HG02970 (cell line): ENCODE measurements around the gene PGAM2.

Experiments
- ATAC-seq: cut with Tn5 transposase; IDR thresholded peaks from one replicate; pipeline ENCODE4 v1.9.1; 2021; ENCODE audit warnings: mild to moderate bottlenecking, moderate library complexity, moderate number of reproducible peaks; ENCODE audit not compliant: unreplicated experiment, low FRiP score

Gene PGAM2

DNA sequence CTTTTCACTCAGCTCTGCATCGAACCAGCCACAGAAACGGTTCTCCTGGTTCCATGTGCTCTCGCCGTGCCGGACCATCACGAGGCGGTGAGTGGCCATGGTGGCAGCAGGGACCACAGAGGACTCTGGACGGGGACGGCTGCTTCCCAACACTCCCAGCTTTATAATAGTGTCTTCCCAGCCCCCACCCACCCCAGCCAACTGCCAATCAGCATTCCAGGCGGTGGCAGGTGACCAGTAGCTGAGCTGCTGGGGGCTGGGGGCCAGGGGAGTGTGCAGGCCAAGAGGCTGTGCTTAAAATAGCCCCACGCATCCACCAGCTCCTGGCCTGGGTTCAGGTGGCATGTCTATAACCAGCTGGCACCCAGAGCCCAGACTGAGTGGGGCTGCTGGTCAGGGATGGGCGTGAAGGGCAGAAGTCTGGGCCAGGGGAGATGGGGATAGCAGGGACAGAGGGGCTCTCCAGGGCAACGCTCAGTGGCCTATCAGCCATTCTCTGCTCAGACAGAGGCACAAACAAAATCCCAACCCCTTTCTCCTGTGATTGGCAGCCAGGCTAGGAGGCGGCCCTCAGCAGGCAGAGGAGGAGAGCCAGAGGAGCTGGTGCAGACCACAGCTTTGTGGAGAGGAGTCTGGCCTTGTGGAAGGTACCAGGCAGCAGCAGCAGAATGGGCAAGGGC lies at the start of gene PGAM2:
PGAM2 (minus strand) TSS at position 137 of the 680 bp plus-strand sequence; CDS start at position 99, 38 bp downstream.
- ATAC-seq: no peak

DNA sequence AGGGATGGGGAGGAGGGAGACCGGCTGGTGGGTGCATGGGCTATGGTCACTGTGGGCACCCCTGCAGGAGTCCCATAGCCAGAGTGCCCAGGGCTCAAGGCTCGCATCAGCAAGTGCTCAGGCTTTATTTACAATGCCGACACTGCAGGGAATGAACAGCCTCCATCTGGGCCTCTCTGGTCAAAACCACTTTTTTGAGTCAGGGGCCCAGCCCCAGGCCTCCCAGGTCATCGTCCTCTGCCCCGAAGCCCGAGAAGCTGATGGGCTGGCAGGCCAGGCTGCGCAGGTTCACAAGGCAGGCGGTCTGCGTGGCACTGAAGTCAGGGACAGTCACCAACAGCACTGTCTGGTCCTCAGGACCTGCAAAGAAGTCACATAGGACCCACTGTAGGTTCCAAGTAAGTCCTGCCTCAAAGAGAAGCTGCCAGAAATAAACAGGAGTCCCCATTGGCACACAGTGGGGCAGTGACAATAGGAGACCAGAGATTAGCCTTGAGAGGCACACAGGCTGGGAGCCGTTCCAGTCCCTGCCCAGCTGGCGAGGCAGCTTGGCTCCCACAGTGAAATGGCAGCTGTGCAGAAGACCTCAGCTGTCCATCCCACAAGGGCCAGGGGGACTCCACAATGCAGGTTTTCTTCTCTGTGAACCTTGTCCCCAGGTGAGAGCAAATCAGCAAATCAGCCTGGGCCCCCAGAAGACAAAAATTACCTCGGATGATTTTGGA lies 49.4 kb upstream of the PGAM2 start:
- ATAC-seq: no peak

DNA sequence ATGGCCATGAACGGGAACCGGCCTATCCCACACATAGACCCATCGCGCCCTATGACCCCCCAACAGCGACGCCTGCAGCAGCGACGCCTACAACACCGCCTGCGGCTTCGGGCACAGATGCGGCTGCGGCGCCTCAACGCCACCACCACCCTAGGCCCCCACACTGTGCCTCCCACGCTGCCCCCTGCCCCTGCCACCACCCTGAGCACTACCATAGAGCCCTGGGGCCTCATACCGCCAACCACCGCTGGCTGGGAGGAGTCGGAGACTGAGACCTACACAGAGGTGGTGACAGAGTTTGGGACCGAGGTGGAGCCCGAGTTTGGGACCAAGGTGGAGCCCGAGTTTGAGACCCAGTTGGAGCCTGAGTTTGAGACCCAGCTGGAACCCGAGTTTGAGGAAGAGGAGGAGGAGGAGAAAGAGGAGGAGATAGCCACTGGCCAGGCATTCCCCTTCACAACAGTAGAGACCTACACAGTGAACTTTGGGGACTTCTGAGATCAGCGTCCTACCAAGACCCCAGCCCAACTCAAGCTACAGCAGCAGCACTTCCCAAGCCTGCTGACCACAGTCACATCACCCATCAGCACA lies 48.5 kb upstream of the PGAM2 start:
- ATAC-seq: no peak

DNA sequence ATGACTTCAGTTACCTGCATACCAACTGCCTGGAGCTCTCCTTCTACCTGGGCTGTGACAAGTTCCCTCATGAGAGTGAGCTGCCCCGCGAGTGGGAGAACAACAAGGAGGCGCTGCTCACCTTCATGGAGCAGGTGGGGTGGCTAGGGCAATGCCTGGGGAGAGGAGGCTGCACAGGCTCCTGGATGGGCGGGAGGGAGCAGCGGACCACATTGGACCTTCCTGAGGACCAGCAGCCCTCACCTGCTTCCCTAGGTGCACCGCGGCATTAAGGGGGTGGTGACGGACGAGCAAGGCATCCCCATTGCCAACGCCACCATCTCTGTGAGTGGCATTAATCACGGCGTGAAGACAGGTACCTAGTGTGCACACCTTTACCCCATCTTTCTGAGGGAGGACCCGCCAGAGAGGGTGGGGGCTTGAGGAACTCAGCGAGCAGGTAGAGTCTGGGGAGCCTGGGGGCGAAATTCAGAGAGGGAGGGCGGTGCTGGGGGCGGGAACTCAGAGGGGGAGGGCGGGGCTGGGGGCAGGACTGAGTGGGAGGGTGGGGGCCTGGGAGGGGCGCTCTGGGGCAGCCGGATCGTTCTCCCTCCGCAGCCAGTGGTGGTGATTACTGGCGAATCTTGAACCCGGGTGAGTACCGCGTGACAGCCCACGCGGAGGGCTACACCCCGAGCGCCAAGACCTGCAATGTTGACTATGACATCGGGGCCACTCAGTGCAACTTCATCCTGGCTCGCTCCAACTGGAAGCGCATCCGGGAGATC lies 47.8 kb upstream of the PGAM2 start:
- ATAC-seq: no peak

DNA sequence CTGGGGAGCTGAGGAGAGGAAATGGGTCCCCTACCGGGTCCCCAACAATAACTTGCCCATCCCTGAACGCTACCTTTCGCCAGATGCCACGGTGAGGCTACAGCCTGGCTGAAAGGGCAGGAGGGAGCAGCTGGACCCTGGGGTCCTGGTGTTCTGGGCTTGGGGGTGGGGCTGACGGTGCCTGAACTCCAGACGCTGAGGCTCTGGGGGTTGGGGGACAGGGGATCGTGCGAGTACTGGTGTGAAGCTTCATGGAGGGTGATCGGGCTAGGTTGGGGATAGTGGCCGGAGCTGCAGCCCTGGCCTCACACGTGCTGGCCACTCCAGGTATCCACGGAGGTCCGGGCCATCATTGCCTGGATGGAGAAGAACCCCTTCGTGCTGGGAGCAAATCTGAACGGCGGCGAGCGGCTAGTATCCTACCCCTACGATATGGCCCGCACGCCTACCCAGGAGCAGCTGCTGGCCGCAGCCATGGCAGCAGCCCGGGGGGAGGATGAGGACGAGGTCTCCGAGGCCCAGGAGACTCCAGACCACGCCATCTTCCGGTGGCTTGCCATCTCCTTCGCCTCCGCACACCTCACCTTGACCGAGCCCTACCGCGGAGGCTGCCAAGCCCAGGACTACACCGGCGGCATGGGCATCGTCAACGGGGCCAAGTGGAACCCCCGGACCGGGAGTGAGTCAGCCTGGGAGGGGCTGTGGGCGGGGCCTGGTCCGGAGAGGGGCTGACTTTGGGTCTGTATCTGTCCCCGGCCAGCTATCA lies 47.0 kb upstream of the PGAM2 start:
- ATAC-seq: no peak

DNA sequence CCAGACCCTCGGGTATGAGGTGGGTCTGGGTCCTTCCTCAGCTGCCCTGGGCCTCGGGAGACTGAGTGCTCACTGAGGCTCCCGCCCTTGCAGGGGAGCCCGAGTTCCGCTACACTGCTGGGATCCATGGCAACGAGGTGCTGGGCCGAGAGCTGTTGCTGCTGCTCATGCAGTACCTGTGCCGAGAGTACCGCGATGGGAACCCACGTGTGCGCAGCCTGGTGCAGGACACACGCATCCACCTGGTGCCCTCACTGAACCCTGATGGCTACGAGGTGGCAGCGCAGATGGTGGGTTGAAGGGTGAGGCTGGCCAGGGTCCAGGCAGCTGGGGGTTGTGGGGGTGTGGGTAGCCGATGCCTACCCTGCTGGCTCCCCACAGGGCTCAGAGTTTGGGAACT lies 46.4 kb upstream of the PGAM2 start:
- ATAC-seq: no peak

DNA sequence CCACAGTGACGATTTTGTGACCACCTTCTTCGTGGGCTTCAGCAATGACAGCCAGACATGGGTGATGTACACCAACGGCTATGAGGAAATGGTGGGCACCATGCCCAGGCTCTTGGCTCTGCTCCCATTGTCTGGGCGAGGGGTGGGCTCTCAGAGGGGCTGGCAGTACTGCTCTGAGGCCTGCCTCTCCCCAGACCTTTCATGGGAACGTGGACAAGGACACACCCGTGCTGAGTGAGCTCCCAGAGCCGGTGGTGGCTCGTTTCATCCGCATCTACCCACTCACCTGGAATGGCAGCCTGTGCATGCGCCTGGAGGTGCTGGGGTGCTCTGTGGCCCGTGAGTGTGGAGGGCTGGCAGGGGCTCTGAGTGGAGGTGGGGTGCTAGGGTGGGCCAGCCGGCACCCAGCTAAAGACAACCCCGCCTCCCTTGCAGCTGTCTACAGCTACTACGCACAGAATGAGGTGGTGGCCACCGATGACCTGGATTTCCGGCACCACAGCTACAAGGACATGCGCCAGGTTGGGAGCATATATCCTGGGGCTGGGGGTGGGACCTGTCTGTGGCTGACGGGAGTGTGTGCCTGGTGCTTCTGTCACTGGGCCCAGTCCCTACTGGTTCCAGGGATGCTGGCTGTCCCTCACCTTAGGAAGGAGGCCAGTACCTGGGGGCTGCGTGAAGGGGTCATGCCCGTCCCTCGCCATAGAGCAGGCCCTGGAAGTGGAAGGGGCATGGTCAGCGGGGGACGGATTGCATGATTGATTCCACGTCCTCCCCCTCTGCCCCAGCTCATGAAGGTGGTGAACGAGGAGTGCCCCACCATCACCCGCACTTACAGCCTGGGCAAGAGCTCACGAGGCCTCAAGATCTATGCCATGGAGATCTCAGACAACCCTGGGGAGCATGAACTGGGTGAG lies 45.6 kb upstream of the PGAM2 start:
- no peak for ATAC-seq

DNA sequence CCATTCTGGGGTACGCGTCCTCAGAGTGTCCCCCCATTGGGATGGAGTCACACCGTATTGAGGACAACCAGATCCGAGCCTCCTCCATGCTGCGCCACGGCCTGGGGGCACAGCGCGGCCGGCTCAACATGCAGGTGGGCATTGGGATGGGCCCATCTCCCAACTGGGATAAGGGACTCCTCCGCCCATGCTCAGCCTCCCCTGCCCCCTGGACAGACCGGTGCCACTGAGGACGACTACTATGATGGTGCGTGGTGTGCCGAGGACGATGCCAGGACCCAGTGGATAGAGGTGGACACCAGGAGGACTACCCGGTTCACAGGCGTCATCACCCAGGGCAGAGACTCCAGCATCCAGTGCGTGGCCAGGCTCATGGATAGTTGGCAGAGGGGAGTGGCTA lies 44.6 kb upstream of the PGAM2 start:
- no peak for ATAC-seq

DNA sequence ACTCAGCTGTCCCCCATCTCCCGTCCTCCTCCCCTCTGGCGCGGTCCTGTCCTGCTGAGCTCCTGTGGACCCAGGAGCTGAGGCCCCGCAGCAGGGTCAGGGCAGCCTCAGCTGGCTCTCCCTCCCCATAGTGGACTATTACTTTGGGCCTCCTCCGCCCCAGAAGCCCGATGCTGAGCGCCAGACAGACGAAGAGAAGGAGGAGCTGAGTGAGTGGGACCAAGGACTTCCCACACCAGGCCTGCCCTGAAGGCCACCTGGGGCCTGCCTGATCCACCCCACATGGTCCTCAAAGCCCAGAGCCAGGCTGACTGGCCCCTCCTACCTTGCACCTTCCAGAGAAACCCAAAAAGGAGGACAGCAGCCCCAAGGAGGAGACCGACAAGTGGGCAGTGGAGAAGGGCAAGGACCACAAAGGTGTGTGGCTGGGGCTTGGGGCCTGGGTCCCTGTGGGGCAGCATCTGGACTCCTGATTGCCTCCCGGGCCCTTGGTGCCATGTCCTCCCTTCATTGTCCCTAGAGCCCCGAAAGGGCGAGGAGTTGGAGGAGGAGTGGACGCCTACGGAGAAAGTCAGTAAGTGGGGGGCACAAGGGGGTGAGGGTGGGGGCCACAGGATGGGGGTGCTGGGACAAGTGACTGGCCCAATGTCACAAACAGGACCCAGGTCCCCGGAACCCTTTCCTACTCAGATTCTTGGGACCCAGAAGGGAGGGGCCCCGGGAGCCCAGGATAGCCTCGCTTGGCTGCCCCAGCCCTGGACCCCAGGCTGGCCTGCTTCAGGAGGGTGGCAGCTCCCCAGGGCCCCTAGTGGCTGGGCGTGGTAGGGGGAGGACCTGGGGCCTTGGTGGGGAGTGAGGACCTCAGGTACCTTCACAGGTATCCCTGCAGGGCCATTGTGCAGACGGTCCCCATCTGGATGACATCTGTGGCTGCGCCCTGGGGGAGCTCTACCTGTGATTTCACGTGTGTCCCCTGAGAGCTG lies 43.7 kb upstream of the PGAM2 start:
- no peak for ATAC-seq

DNA sequence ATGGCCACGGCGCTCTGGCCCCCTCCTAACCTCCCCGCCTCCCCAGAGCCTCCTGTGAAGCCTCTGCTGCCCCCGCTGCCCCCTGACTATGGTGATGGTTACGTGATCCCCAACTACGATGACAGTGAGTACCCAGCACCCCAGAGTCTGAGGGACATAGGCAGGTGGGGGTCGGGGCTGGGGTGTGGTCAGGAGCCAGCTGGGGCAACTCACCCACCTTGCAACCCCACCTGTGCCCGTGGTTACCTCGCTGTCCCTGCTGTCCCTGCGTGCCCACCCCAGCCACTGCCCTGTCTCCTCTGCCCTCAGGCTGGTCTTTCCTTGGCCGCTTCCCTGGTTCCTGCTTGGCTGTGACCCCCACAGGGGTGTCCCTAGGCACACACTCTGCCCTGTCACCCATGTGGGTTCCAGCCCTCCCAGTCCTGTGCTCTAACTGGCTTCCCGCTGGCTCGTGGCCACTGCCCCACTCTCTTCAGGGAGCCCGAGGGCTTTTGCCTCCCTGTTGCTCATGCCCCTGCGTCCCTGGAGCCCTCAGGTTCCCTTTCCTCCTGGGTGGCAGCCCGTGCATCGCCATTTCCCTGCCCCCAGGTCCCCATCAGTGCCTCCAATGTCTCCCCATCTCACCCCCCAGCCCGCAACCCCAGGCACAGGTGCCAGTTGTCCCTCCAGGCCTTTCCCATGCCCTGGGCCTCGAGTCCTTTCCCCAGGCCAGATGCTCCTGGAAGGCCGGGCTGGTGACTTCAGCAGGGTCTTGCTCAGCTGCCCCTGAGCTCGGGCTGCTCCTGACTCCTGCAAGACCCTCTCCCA lies 42.8 kb upstream of the PGAM2 start:
- no peak for ATAC-seq

DNA sequence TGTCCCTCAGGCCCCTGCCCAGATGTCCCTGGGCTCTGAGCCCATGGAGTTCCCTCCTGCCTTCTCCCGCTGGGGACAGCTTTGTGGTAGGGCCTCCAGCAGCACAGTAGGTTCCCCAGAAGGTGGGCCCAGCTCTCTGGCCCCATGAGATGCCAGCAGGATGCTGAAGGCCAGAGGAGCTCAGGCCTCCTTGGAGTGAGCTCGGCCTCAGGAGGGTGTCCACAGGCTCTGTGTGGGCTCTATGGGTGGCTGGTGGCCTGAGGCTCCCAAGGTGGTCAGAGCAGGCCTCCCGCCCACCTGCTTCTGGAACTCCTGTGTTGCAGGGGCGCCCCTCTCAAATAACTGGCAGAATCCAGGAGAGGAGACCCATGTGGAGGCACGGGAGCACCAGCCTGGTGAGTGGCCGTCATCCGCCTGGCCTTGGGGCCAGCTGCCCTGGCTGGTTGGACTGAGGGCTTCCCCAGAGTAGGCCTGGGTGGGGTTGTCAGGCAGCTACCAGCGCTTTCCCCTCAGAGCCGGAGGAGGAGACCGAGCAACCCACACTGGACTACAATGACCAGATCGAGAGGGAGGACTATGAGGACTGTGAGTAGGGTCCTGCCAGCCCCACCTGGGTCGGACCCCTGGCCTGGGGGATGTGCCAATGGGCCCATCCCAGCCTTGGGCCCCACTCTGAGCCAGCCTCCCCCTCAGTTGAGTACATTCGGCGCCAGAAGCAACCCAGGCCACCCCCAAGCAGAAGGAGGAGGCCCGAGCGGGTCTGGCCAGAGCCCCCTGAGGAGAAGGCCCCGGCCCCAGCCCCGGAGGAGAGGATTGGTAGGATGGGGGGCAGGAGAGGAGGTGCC lies 42.0 kb upstream of the PGAM2 start:
- no peak for ATAC-seq

DNA sequence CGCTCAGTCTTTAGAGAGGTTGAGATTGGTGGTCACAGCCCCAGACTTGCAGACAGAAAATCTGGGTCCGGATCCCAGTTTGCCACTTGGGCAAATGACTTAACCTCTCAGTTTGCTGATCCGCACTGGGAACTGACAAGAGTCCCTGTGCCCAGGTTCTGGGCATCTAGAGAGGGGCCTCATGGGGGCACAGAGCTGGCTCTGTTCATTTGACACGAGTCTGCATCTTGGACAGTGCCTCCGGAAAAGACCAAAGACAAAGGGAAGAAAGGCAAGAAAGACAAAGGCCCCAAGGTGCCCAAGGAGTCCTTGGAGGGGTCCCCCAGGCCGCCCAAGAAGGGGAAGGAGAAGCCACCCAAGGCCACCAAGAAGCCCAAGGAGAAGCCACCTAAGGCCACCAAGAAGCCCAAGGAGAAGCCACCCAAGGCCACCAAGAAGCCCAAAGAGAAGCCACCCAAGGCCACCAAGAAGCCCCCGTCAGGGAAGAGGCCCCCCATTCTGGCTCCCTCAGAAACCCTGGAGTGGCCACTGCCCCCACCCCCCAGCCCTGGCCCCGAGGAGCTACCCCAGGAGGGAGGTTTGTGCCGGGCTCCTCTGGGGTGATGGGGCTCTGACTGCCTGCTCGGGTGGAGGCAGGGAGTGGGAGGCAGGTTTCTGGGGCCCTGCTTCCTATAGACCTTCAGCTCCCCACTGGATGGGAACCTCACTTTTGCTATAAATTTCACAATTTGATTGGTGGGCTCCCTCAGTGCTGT lies 41.1 kb upstream of the PGAM2 start:
- no peak for ATAC-seq

DNA sequence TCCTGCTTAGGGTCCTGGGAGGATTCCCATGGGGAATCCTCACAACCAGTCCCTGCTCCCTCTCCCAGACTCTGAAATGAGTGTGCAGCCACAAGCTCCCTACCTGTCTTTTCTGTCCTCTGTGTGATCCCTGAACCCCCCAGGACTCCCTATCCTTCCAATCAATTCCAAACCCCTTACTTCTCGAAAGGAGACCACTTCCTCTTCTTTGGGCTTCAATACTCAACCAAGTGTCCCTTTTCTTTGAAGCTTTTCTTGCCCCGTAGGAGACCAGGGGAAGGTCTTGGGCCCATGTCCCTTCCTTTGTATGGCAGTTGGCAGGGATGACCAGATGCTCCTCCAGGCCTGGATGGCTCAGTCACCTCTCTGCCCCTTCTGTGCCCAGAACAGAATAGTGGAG lies 40.5 kb upstream of the PGAM2 start:
- ATAC-seq: no peak

DNA sequence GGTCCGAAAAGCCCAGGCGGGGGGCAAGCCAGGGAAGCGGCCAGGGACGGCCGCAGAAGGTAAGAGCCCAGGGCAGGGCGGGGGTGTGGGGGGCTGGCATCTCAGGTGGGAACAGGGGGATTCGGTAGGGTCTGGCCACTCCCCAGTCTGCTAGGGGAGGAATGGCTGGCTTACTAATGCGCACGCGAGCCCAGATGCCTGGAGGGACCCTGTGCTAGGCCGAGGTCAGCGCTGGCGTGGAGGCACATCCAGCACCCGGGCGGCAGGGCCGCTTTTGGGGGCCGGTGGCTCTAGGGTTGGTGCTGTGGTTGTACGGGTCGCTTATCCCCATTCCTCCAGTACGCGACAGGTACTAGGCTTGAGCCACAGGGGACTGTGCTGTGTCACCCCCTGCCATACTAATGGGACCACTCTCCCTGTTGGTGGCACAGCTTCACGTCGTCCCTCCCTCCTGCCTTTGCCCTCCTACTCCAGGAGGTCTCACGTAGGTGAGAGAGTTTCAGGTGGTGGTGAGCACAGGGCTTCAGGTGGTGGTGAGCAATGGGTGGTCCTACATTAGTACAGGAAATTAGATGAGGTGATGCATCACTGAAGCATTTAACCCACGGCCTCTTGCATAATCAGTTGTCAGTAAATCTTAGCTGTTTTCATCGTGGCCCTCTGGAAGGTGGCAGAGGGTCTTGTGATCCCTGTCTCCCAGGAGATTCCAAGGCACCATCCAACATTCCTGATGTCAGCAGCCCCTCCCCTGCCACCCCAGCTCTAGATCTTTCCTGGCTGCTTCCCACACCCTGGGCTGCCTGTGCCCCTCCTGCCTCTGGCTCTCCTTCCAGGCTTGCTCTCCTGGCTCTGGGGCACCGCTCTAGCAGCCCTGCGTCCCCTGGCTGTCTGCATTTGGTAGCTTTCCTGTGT lies 39.7 kb upstream of the PGAM2 start:
- no peak for ATAC-seq
